ENCODE results near the gene TLCD2. TPM values are rescaled to one million over a fixed set of nuclear protein-coding genes. Genes with fewer than 3 reads are reported as not detected.
A peak's percentile ranks its signal among the peaks of the same experiment; 100 is the strongest.

The TLCD2 gene
- total and polyA plus RNA-seq, 9 of the 15 experiments (the other 6 are each of a cell fraction or from before 2014, with no cell fraction given): 0.10 to 0.89 (median 0.58) TPM

- TF ChIP-seq SMC3 (conservative IDR thresholded peaks at IDR 0.05; ENCODE audit: insufficient read depth, low read depth, low read length) (no peak), NFYB (IDR thresholded peaks at IDR 0.05; ENCODE audit: extremely low read depth, insufficient read length) (no peak), IFI16 (CRISPR knock-in tag; IDR thresholded peaks at IDR 0.05) (no peak), POLR2B (IDR thresholded peaks at IDR 0.05; ENCODE audit: low read depth, partially characterized antibody) (no peak), NFE2 (IDR thresholded peaks at IDR 0.05; ENCODE audit: low read depth) (no peak), SREBF1 (IDR thresholded peaks at IDR 0.05; ENCODE audit: borderline replicate concordance, low read depth, low read length) (no peak), ZNF12 (CRISPR knock-in tag; IDR thresholded peaks at IDR 0.05) (no peak), KLF10 (CRISPR knock-in tag; IDR thresholded peaks at IDR 0.05) (no peak), BRD4 (IDR thresholded peaks at IDR 0.05) (no peak), ZBTB40 (IDR thresholded peaks at IDR 0.05) (no peak), ZBTB40 (CRISPR knock-in tag; IDR thresholded peaks at IDR 0.05) (no peak), HCFC1 (IDR thresholded peaks at IDR 0.05; ENCODE audit: low read depth, low read length) (peak; percentile 46; the same call in 1 of the 2 replicates), KAT8 (IDR thresholded peaks at IDR 0.05; ENCODE audit: low read depth) (no peak), FOXJ3 (CRISPR knock-in tag; IDR thresholded peaks at IDR 0.05) (no peak), SRSF3 (IDR thresholded peaks at IDR 0.05; ENCODE audit: insufficient read depth, low read length) (no peak), DIDO1 (tag; IDR thresholded peaks at IDR 0.05; ENCODE audit: low read depth) (no peak), HNRNPUL1 (IDR thresholded peaks at IDR 0.05; ENCODE audit: low read length) (no peak), TARDBP (IDR thresholded peaks at IDR 0.05) (no peak), ZNF644 (tag; IDR thresholded peaks at IDR 0.05; ENCODE audit: low read depth) (no peak)
- TF ChIP-seq, protein P1, sequence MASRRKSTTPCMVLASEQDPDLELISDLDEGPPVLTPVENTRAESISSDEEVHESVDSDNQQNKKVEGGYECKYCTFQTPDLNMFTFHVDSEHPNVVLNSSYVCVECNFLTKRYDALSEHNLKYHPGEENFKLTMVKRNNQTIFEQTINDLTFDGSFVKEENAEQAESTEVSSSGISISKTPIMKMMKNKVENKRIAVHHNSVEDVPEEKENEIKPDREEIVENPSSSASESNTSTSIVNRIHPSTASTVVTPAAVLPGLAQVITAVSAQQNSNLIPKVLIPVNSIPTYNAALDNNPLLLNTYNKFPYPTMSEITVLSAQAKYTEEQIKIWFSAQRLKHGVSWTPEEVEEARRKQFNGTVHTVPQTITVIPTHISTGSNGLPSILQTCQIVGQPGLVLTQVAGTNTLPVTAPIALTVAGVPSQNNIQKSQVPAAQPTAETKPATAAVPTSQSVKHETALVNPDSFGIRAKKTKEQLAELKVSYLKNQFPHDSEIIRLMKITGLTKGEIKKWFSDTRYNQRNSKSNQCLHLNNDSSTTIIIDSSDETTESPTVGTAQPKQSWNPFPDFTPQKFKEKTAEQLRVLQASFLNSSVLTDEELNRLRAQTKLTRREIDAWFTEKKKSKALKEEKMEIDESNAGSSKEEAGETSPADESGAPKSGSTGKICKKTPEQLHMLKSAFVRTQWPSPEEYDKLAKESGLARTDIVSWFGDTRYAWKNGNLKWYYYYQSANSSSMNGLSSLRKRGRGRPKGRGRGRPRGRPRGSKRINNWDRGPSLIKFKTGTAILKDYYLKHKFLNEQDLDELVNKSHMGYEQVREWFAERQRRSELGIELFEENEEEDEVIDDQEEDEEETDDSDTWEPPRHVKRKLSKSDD (conservative IDR thresholded peaks at IDR 0.05; ENCODE audit: low read length): no peak
Observed at GRCh38 chr17:1724351-1724868, 14.2 kb upstream of the TLCD2 start, which contains the start of gene WDR81 (continued).
